WERI-Rb-1 (cell line): ENCODE data around the gene PPP2R2B.

Source experiments
- DNase-seq: peaks from one replicate; pipeline ENCODE4 v3.0.0-alpha.2; 2020
- H3K27ac ChIP-seq: fragments of 250-450 bp; sonication (Bioruptor Pico); 2 replicates; pipeline ENCODE4 v1.5.1; 2020; ENCODE audit warnings: mild to moderate bottlenecking, moderate library complexity
- H3K27me3 ChIP-seq: fragments of 250-450 bp; sonication (Bioruptor Pico); 2 replicates; pipeline ENCODE4 v1.5.1; 2021; ENCODE audit warnings: mild to moderate bottlenecking, low read depth, moderate library complexity; ENCODE audit not compliant: insufficient read depth, severe bottlenecking
- H3K36me3 ChIP-seq: fragments of 250-450 bp; sonication (Bioruptor Pico); 2 replicates; pipeline ENCODE4 v1.5.1; 2020; ENCODE audit warnings: mild to moderate bottlenecking, moderate library complexity
- H3K4me3 ChIP-seq: 2 replicates; pipeline ENCODE4 v1.5.1; 2011; ENCODE audit warnings: low read depth, mild to moderate bottlenecking, control low read depth, low read length
- H3K9me3 ChIP-seq: fragments of 250-450 bp; sonication (Bioruptor Pico); 2 replicates; pipeline ENCODE4 v1.5.1; 2021; ENCODE audit warnings: mild to moderate bottlenecking, moderate library complexity; ENCODE audit not compliant: severe bottlenecking
- TF ChIP-seq, protein P1 (sequence below): IDR thresholded peaks from 2 replicates; pipeline ENCODE4 v1.5.1; 2011; ENCODE audit warnings: low read depth, mild to moderate bottlenecking, control low read depth, inconsistent platforms, low read length

Gene PPP2R2B

DNA sequence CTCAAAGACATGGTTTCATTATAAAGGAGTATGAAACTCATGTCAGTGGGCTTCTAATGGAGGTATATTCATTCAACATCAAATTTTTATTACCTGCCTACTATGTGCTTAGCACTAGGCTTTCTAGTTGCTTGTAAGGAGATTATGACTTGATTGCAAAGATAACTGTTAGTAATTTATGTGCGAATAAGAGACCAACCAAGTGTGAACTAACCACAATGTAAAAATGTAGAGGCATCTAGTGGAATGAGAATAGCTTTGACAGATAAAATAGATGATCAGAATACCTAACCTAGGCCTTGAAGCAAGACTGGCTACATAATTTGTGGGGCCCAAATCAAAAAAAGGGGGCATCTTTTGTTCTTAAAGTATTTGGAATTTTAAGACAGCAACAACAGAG, 13.0 kb upstream of the PPP2R2B start:
- no peaks in the 10 kb centered on the region for H3K36me3 ChIP-seq
- no peaks in the 10 kb centered on the region for H3K27me3 ChIP-seq
- H3K27ac ChIP-seq, result no peak overlapping the region
- DNase-seq, result no peak
- no peaks in the 10 kb centered on the region for H3K9me3 ChIP-seq
- TF ChIP-seq, protein P1, sequence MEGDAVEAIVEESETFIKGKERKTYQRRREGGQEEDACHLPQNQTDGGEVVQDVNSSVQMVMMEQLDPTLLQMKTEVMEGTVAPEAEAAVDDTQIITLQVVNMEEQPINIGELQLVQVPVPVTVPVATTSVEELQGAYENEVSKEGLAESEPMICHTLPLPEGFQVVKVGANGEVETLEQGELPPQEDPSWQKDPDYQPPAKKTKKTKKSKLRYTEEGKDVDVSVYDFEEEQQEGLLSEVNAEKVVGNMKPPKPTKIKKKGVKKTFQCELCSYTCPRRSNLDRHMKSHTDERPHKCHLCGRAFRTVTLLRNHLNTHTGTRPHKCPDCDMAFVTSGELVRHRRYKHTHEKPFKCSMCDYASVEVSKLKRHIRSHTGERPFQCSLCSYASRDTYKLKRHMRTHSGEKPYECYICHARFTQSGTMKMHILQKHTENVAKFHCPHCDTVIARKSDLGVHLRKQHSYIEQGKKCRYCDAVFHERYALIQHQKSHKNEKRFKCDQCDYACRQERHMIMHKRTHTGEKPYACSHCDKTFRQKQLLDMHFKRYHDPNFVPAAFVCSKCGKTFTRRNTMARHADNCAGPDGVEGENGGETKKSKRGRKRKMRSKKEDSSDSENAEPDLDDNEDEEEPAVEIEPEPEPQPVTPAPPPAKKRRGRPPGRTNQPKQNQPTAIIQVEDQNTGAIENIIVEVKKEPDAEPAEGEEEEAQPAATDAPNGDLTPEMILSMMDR, result no peak
- no peak overlapping the region for H3K4me3 ChIP-seq

DNA sequence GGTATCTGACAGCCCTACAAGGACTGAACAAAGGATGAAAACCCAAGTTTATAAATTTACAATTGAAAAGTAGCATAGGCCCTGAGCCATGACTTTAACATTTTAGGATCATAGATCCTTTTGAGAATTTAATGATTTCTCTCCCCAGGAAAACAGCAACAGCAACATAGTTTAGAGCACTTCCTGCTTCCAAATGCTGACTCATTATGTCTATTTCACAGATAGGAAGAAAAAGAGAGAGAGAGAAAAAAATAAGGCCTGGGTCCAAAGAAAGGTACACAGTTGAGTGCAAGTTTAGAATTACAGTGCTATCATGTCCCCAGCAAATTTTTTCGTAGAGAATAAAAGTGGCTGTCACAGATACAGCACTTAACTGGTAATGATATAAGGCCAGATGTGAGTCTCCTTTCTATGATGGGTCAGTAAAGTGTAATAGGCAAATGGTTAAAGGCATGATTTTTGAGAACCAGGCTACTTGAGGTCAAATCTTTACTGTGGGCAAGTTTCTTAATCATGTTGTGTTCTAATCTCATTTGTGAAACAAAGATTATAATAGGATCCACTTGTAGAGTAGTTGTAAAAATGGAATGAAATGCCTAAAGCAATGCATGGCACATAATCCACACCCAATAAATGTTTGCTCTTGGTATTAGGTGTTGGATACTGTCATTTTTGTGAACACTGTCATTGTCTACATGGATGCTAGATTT, 12.3 kb upstream of the PPP2R2B start:
- no peak for DNase-seq
- TF ChIP-seq, protein P1, result no peak
- no peaks in the 10 kb centered on the region for H3K9me3 ChIP-seq
- no peaks in the 10 kb centered on the region for H3K27me3 ChIP-seq
- no peak overlapping the region for H3K4me3 ChIP-seq
- H3K36me3 ChIP-seq, result no peaks in the 10 kb centered on the region
- H3K27ac ChIP-seq, result no peak overlapping the region

DNA sequence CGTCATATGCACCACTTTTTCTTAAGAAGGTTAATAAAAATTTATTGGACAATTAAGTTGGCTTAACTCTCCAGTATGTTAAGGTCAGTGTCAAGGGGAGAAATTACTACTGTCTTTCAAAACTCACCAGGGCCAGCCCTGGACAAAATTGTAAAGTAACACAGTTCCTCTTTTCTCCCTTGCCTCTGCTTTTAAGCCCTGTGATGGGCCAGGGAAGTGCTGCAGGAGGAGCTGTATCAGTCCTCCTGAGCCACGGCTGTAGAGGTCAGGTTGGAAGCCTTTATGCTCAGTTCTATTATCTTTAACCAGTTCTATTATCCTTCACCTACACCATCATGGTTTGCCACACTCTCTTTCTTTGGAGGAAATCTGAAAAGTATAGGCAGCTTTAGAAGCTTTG, 11.5 kb upstream of the PPP2R2B start:
- H3K27ac ChIP-seq, result no peak overlapping the region
- DNase-seq, result no peak
- no peak overlapping the region for H3K4me3 ChIP-seq
- no peaks in the 10 kb centered on the region for H3K36me3 ChIP-seq
- TF ChIP-seq, protein P1, result no peak
- H3K9me3 ChIP-seq, result no peaks in the 10 kb centered on the region
- H3K27me3 ChIP-seq, result no peaks in the 10 kb centered on the region

DNA sequence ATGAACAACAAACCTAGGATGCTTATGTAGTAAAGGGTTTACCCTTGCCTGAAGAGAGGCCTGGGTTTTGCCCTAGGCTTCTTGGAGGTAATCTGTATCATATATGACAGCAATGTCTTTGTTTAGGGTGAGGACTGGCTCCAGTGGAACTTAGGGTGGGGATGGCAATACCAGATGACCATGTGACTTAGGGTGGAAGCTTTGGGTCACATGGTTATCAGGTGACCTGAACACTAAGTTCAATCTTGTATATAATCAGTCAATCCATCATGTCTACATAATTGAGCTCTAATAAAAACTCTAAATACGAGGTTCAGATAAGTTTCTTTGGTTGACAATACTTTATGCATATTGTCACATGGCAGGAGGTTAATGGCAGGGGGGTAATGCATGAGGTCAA, 10.6 kb upstream of the PPP2R2B start:
- Histone ChIP-seq H3K36me3 (no peaks in the 10 kb centered on the region), H3K27ac (no peak overlapping the region), H3K27me3 (no peaks in the 10 kb centered on the region), H3K9me3 (no peaks in the 10 kb centered on the region), H3K4me3 (no peak overlapping the region)
- no peak for DNase-seq
- TF ChIP-seq, protein P1, result no peak

DNA sequence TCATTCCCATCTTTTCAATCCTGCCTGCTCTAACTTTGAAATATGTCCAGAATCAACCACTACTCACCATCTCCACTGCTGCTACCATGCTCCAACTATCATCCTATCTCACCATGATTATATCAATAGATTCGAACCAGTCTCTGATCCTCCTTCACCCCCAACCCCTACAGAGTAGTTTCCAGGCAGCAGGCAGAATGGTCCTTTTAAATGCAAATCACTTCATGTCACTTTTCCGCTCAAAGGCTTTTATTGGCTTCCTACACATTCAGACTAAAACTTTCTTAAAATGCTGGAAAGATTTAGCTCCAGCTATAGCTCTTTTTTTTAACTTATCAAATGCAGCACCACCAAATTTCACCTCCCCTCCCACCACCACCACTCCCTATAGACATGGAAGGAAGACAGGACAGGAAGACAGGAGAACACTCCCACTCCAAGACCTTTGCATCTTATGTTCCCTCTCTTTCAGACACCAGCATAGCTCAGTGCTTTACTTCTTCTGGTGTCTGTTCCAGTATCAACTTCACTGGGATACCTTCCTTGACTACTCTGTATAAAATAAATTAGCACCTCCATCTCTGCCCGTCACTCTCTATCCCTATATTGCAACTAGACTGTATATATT, 9.9 kb upstream of the PPP2R2B start:
- H3K27ac ChIP-seq, result no peak overlapping the region
- H3K27me3 ChIP-seq, result no peaks in the 10 kb centered on the region
- H3K36me3 ChIP-seq, result no peaks in the 10 kb centered on the region
- H3K4me3 ChIP-seq, result no peak overlapping the region
- no peak for DNase-seq
- H3K9me3 ChIP-seq, result no peaks in the 10 kb centered on the region
- TF ChIP-seq, protein P1, result no peak
